CD14-positive monocyte (primary cell): ENCODE measurements around the gene ELOVL1. TPM values are rescaled to one million over a fixed set of nuclear protein-coding genes. Genes with fewer than 3 reads are reported as not detected.

Experiments
- DNase-seq, 3 donors: peaks; one replicate each; pipeline ENCODE4 v3.0.0-alpha.2; 2011 to 2022
- H2AFZ ChIP-seq: 2 replicates; pipeline ENCODE4 v1.6.0; 2012; ENCODE audit warnings: mild to moderate bottlenecking, low read depth, low read length, inconsistent platforms; ENCODE audit not compliant: insufficient read depth, poor library complexity, severe bottlenecking
- H3K27ac ChIP-seq, 2 donors: 1 replicate in 1 of 2; 2 replicates in 1 of 2; pipeline ENCODE4 v1.5.1; 2012 to 2013; ENCODE audit warnings: low read length in 2 of 2, control low read depth in 1 of 2, inconsistent platforms in 1 of 2, low read depth in 1 of 2, mild to moderate bottlenecking in 1 of 2
- H3K27me3 ChIP-seq, 2 donors: one replicate each; pipeline versions ENCODE4 v1.6.0 to v1.6.1; 2011 to 2013; ENCODE audit warnings: low read length in 2 of 2; ENCODE audit not compliant: control insufficient read depth in 2 of 2, insufficient read depth in 2 of 2
- H3K36me3 ChIP-seq, 2 donors: replicated peaks in 1 of 2; 1 replicate in 1 of 2; 2 replicates in 1 of 2; pipeline versions ENCODE4 v1.5.1 to v1.6.1; 2012 to 2013; ENCODE audit warnings: low read length in 2 of 2, control low read depth in 1 of 2, inconsistent platforms in 1 of 2, mild to moderate bottlenecking in 1 of 2; ENCODE audit not compliant: insufficient read depth in 2 of 2, control insufficient read depth in 1 of 2
- H3K4me1 ChIP-seq, 2 donors: 1 replicate in 1 of 2; 2 replicates in 1 of 2; pipeline versions ENCODE4 v1.5.1 to v1.6.1; 2012 to 2013; ENCODE audit warnings: low read length in 2 of 2, control low read depth in 1 of 2, inconsistent platforms in 1 of 2, mild to moderate bottlenecking in 1 of 2, moderate library complexity in 1 of 2; ENCODE audit not compliant: insufficient read depth in 2 of 2, control insufficient read depth in 1 of 2
- H3K4me2 ChIP-seq: replicated peaks from 2 replicates; pipeline ENCODE3; 2012; ENCODE audit warnings: low read length, moderate library complexity, mild to moderate bottlenecking; ENCODE audit not compliant: poor library complexity, severe bottlenecking; ENCODE audit errors: extremely low read depth
- H3K4me3 ChIP-seq, 3 experiments: fragments of 200-600 bp in 1 of 3; sonication (generic) in 1 of 3; replicated peaks in 1 of 3; 1 replicate in 2 of 3; 2 replicates in 1 of 3; pipeline ENCODE4 v1.5.1; 2011 to 2013; ENCODE audit warnings: low read length in 3 of 3, mild to moderate bottlenecking in 3 of 3, control low read depth in 2 of 3, low read depth in 2 of 3, inconsistent platforms in 1 of 3, moderate library complexity in 1 of 3
- H3K79me2 ChIP-seq: 2 replicates; pipeline ENCODE4 v1.6.0; 2012; ENCODE audit warnings: mild to moderate bottlenecking, control low read depth, inconsistent platforms, low read length, moderate library complexity; ENCODE audit not compliant: insufficient read depth
- H3K9ac ChIP-seq: 2 replicates; pipeline ENCODE4 v1.6.0; 2017; ENCODE audit warnings: low read length, mild to moderate bottlenecking; ENCODE audit not compliant: insufficient read depth, poor library complexity, severe bottlenecking
- H3K9me3 ChIP-seq, 2 donors: replicated peaks in 1 of 2; 1 replicate in 1 of 2; 2 replicates in 1 of 2; pipeline versions ENCODE4 v1.5.1 to v1.6.1; 2012 to 2013; ENCODE audit warnings: low read length in 2 of 2, control low read depth in 1 of 2; ENCODE audit not compliant: control insufficient read depth in 1 of 2, insufficient read depth in 1 of 2
- H4K20me1 ChIP-seq: 2 replicates; pipeline ENCODE4 v1.6.0; 2012; ENCODE audit warnings: mild to moderate bottlenecking, low read length, control low read depth, moderate library complexity; ENCODE audit not compliant: insufficient read depth
- H3K27ac Mint-ChIP-seq, 7 donors: one replicate each; pipeline ENCODE4 v1.8.0; 2020; ENCODE audit warnings: mild to moderate bottlenecking in 7 of 7, mixed read lengths in 7 of 7, moderate library complexity in 6 of 7, inconsistent platforms in 2 of 7
- H3K27me3 Mint-ChIP-seq, 3 donors: one replicate each; pipeline ENCODE4 v1.8.0; 2021 to 2022; ENCODE audit warnings: low read depth in 3 of 3, mild to moderate bottlenecking in 3 of 3, mixed read lengths in 3 of 3, moderate library complexity in 3 of 3, inconsistent platforms in 1 of 3
- H3K36me3 Mint-ChIP-seq, 2 donors: one replicate each; pipeline ENCODE4 v1.8.0; 2020; ENCODE audit warnings: mixed read lengths in 2 of 2, inconsistent platforms in 1 of 2, mild to moderate bottlenecking in 1 of 2
- H3K4me1 Mint-ChIP-seq: one replicate; pipeline ENCODE4 v1.8.0; 2020; ENCODE audit warnings: mild to moderate bottlenecking, mixed read lengths
- H3K4me3 Mint-ChIP-seq, 2 donors: one replicate each; pipeline ENCODE4 v1.8.0; 2020; ENCODE audit warnings: mild to moderate bottlenecking in 2 of 2, mixed read lengths in 2 of 2, moderate library complexity in 1 of 2
- H3K9me3 Mint-ChIP-seq, 7 donors: one replicate each; pipeline ENCODE4 v1.8.0; 2020 to 2022; ENCODE audit warnings: mixed read lengths in 7 of 7, mild to moderate bottlenecking in 6 of 7, moderate library complexity in 6 of 7, inconsistent platforms in 2 of 7
- whole genome bisulfite sequencing: methylation state at CpG from one replicate; pipeline ENCODE4 v1.1.5; 2013; ENCODE audit warnings: missing lambda C conversion rate; ENCODE audit not compliant: insufficient coverage; 5-methylcytosine and 5-hydroxymethylcytosine counted together
- intact Hi-C, 2 donors: fragments of 100-400 bp; cut with micrococcal nuclease; formaldehyde crosslinking; loops; one replicate each; pipeline versions ENCODE4 v1.15.0 to v1.15.1; 2023
- polyA plus RNA-seq, 3 donors: library from polyadenylated mRNA; depleted of rRNA in 1 of 3; unstranded in 2 of 3; stranded (reverse) in 1 of 3; fragments of 300-500 nt in 2 of 3; fragments of >200 nt in 1 of 3; fragmentation: Illumina TruSeq in 2 of 3; gene quantifications; 1 replicate in 2 of 3; 2 replicates in 1 of 3; pipeline ENCODE4 v1.2.3, GENCODE V29; 2012 to 2021
- TF ChIP-seq, protein P1 (sequence below): fragments of 200-600 bp; IDR thresholded peaks from one replicate; pipeline ENCODE4 v1.8.0; 2022; ENCODE audit warnings: antibody characterized with exemption, mild to moderate bottlenecking

Gene ELOVL1
- polyA plus RNA-seq, 3 donors: 135 to 151 (median 148) TPM

DNA sequence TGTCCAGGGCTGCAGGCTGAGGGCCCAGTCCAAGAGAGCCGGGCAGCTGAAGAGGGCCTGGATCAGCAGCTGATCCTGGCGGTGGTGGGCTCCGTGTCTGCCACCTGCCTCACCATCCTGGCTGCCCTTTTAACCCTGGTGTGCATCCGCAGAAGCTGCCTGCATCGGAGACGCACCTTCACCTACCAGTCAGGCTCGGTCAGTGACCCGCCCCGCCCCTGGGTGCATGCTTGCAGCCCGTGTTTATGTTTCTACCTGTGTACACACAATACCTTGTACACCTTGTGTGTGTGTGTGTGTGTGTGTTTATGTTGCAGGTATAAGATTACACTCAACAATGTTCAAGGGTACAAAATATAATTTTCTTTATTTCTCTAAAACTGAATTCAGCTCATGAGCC is 54.0 kb downstream of the ELOVL1 start:
- intact Hi-C loops: no loop called here
- H3K36me3 ChIP-seq: no peaks in the 10 kb centered on the region
- no peak overlapping the region for H3K4me3 ChIP-seq
- H3K4me1 ChIP-seq: peaks cover 0 to 2% of the 10 kb centered on the region in 2 donors
- H4K20me1 ChIP-seq: no peaks in the 10 kb centered on the region
- H3K27me3 Mint-ChIP-seq: peaks cover 1 to 4% (median 2%) of the 10 kb centered on the region in 3 donors
- H3K27me3 ChIP-seq: no peaks in the 10 kb centered on the region
- H3K9me3 Mint-ChIP-seq: no peaks in the 10 kb centered on the region
- H2AFZ ChIP-seq: no peak overlapping the region
- no peak overlapping the region for H3K9ac ChIP-seq
- TF ChIP-seq, protein P1, sequence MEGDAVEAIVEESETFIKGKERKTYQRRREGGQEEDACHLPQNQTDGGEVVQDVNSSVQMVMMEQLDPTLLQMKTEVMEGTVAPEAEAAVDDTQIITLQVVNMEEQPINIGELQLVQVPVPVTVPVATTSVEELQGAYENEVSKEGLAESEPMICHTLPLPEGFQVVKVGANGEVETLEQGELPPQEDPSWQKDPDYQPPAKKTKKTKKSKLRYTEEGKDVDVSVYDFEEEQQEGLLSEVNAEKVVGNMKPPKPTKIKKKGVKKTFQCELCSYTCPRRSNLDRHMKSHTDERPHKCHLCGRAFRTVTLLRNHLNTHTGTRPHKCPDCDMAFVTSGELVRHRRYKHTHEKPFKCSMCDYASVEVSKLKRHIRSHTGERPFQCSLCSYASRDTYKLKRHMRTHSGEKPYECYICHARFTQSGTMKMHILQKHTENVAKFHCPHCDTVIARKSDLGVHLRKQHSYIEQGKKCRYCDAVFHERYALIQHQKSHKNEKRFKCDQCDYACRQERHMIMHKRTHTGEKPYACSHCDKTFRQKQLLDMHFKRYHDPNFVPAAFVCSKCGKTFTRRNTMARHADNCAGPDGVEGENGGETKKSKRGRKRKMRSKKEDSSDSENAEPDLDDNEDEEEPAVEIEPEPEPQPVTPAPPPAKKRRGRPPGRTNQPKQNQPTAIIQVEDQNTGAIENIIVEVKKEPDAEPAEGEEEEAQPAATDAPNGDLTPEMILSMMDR: no peak
- no peak for DNase-seq
- H3K27ac Mint-ChIP-seq: no peak overlapping the region
- peaks cover 7% of the 10 kb centered on the region for H3K4me1 Mint-ChIP-seq
- no peak overlapping the region for H3K4me3 Mint-ChIP-seq
- no peaks in the 10 kb centered on the region for H3K79me2 ChIP-seq
- no peak overlapping the region for H3K27ac ChIP-seq
- no peaks in the 10 kb centered on the region for H3K9me3 ChIP-seq
- 96% methylated on average over 6 of the region's 10 CpGs for WGBS
- no peaks in the 10 kb centered on the region for H3K36me3 Mint-ChIP-seq
- H3K4me2 ChIP-seq: no peak overlapping the region

Other genes with a start within 250 kb of the ELOVL1 start
- gene EBNA1BP2, start 195.7 kb downstream of the ELOVL1 start, polyA plus RNA-seq: 10 to 100 TPM; 10.2 to 37.2 (median 30.9) TPM
- under 1 TPM in 2 of 3 donors, not detected in 1; 0.01 to 0.05 TPM for gene CFAP57, start 195.7 kb downstream of the ELOVL1 start, polyA plus RNA-seq
- not detected for gene TMEM125, start 98.0 kb downstream of the ELOVL1 start, polyA plus RNA-seq
- gene C1orf210, start 82.4 kb downstream of the ELOVL1 start, polyA plus RNA-seq: under 1 TPM in 1 of 3 donors, not detected in 2; 0.05 TPM
- gene TIE1, start 67.0 kb downstream of the ELOVL1 start, polyA plus RNA-seq: under 1 TPM in 1 of 3 donors, not detected in 2; 0.16 TPM
- gene MPL, start 30.2 kb downstream of the ELOVL1 start, polyA plus RNA-seq: not detected
- under 1 TPM in 2 of 3 donors, not detected in 1; 0.08 to 0.10 TPM for gene CDC20, start 9.0 kb downstream of the ELOVL1 start, polyA plus RNA-seq
- 10 to 100 TPM; 16.6 to 41.8 (median 40.7) TPM for gene MED8, start 21.8 kb upstream of the ELOVL1 start, polyA plus RNA-seq
- 10 to 100 TPM in 1 of 3 donors, 1 to 10 TPM in 2; 2.4 to 29.9 (median 2.6) TPM for gene SZT2, start 21.9 kb upstream of the ELOVL1 start, polyA plus RNA-seq
- 1 to 10 TPM in 2 of 3 donors, under 1 TPM in 1; 0.74 to 7.2 (median 1.6) TPM for gene HYI, start 85.9 kb upstream of the ELOVL1 start, polyA plus RNA-seq
- gene PTPRF, start 162.9 kb upstream of the ELOVL1 start, polyA plus RNA-seq: not detected